Body of pancreas (tissue), 4 donors: Measurements from ENCODE around the gene PSMG3.

ENCODE experiments used
- CTCF ChIP-seq, 7 experiments: fragments of 450-650 bp in 4 of 7; fragments of 200-600 bp in 3 of 7; sonication (generic) in 3 of 7; IDR thresholded peaks; one replicate each; pipeline ENCODE4 v1.5.1; 2016 to 2019; ENCODE audit warnings: antibody characterized with exemption in 7 of 7
- POLR2A ChIP-seq, 3 donors: fragments of 450-650 bp; IDR thresholded peaks; one replicate each; pipeline ENCODE4 v1.6.1; 2016; ENCODE audit warnings: antibody characterized with exemption in 3 of 3, mild to moderate bottlenecking in 2 of 3

- TF ChIP-seq POLR2A (IDR thresholded peaks at IDR 0.05) (no peak), CTCF (IDR thresholded peaks at IDR 0.05) (no peak)
Measured at GRCh38 chr7:1538544-1539180, 31.2 kb downstream of the PSMG3 start.
